ENCODE results near the gene GTF2IRD1.

The GTF2IRD1 gene

GRCh38 chr7:74470504-74470903 is 16.8 kb downstream of the GTF2IRD1 start:
- TF ChIP-seq, protein P1, sequence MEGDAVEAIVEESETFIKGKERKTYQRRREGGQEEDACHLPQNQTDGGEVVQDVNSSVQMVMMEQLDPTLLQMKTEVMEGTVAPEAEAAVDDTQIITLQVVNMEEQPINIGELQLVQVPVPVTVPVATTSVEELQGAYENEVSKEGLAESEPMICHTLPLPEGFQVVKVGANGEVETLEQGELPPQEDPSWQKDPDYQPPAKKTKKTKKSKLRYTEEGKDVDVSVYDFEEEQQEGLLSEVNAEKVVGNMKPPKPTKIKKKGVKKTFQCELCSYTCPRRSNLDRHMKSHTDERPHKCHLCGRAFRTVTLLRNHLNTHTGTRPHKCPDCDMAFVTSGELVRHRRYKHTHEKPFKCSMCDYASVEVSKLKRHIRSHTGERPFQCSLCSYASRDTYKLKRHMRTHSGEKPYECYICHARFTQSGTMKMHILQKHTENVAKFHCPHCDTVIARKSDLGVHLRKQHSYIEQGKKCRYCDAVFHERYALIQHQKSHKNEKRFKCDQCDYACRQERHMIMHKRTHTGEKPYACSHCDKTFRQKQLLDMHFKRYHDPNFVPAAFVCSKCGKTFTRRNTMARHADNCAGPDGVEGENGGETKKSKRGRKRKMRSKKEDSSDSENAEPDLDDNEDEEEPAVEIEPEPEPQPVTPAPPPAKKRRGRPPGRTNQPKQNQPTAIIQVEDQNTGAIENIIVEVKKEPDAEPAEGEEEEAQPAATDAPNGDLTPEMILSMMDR (IDR thresholded peaks at IDR 0.05): no peak

DNA sequence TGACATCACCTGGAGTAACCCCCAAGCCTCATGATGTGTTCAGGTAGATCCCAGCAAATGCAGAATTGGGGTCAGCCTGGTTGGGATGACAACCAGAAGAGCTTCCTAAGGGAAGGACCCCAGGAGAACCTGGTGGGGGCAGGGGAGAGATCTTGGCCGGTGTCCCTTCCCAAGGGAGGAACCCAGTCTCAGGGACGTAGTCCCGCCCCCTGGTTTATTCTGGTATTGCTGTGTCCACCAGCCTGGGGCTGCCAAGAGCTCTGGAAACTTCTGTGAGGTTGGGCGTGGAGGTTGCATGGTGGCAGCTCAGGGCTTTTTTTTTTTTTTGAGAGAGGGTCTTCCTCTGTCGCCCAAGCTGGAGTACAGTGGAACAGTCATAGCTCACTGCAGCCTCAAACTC is 19.4 kb downstream of the GTF2IRD1 start:
- TF ChIP-seq, protein P1 (IDR thresholded peaks at IDR 0.05): no peak

DNA sequence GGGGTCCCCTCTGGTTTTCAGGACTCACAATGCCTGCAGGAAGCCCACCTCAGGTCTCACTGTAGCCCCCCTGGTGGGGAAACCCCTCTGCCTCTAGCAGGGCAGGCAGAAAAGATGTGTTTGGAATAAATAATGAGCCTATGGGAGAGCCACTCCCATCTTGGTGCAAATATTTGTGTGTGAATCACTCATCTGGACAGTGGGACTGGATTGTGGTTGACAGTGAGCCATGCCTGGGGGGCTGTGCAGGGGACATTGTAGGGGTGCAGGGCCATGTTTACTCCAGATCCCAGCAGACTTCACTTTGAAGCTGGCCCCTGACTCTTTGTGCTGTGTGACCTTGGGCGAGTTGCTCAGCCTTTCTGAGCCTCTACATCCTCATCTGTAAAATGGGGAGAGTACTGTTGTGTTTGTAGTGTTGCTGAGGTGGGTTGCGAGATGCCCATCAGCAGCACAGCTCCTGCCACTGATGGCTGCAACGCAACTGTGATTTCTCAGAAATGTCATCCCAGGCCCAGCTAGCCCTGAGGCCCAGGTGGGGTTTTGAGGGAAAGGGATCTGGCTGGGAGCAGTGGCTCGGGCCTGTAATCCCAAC is 20.7 kb downstream of the GTF2IRD1 start:
- TF ChIP-seq, protein P1 (IDR thresholded peaks at IDR 0.05): no peak

DNA sequence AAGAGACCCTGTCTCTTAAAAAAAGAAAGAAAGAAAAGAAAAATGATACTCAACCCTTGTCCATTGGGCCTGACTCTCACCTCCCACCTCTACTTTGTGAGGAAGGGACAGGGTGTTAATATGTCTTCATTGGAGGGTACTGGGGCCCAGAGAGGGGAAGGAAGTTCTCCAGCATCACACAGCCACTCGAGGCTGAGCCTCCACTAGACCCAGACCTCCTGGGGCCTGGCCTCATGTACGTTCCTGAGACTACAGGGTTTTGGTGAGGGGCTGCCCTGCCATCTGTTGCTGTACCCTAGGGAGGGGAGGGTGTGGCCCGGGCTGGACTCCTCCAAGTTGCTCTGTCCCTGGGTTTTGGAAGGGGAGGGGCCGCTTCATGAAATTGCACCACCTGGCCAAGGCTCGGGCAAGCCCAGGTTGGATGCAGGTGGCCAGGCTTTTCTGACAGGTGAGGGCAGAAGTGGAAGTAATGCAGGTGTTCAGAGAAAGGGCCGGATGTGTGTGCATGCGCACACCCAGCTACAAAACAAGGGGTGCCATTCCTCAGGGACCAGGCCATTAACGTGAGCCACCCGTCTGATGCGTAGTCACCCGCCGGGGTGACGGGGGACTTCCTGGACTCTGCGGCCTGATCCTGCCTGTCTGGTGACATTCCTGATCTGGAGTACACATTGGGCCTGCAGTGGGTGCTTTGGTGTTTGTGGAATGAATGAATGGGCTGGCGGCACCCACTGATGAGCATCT is 21.7 kb downstream of the GTF2IRD1 start:
- TF ChIP-seq, protein P1 (IDR thresholded peaks at IDR 0.05): no peak

- TF ChIP-seq, protein P1 (IDR thresholded peaks at IDR 0.05): no peak
Measured at GRCh38 chr7:74475987-74476350, 22.3 kb downstream of the GTF2IRD1 start.

GRCh38 chr7:74476626-74477025 is 22.9 kb downstream of the GTF2IRD1 start:
- TF ChIP-seq, protein P1 (IDR thresholded peaks at IDR 0.05): no peak

- TF ChIP-seq, protein P1 (IDR thresholded peaks at IDR 0.05): no peak
Measured at GRCh38 chr7:74478671-74479065, 25.0 kb downstream of the GTF2IRD1 start.

All from LNCAP (cell line).